GM12892 (cell line): Measurements from ENCODE around the gene DBR1.

Experiments used
- DNase-seq: peaks from one replicate; pipeline ENCODE4 v3.0.0; 2011; ENCODE audit not compliant: insufficient read length
- FAIRE-seq: peaks from 2 replicates; lab custom pipeline; 2011; peaks lifted over from hg19 to GRCh38; lab: Jason Lieb, UNC
- POLR2A ChIP-seq: IDR thresholded peaks from 2 replicates; pipeline ENCODE4 v1.6.1; 2011; ENCODE audit warnings: low read depth, low read length, control low read depth
- POLR2AphosphoS5 ChIP-seq: IDR thresholded peaks from 2 replicates; pipeline ENCODE4 v1.6.1; 2011; ENCODE audit warnings: low read depth, low read length, control low read depth
- TAF1 ChIP-seq: IDR thresholded peaks from 2 replicates; pipeline ENCODE4 v1.6.1; 2011; ENCODE audit warnings: low read depth, mild to moderate bottlenecking, control low read depth, low read length, borderline replicate concordance

Gene DBR1

GRCh38 chr3:138135146-138135832, 39.4 kb downstream of the DBR1 start:
- FAIRE-seq (no peak), DNase-seq (no peak)
- TF ChIP-seq TAF1 (no peak), POLR2AphosphoS5 (no peak), POLR2A (no peak)

GRCh38 chr3:138132239-138132638, 42.5 kb downstream of the DBR1 start, which contains the start of gene A4GNT:
TSS of gene A4GNT (minus strand) at chr3:138132390. CDS start at chr3:138131256, 1,134 bp downstream.
- no peak for FAIRE-seq
- no peak for DNase-seq
- TF ChIP-seq TAF1: no peak
- TF ChIP-seq POLR2A: no peak
- TF ChIP-seq POLR2AphosphoS5: no peak

GRCh38 chr3:138127636-138128365, 46.9 kb downstream of the DBR1 start:
- no peak for FAIRE-seq

GRCh38 chr3:138125548-138126221, 49.0 kb downstream of the DBR1 start:
- FAIRE-seq (no peak), DNase-seq (no peak)
- TF ChIP-seq TAF1 (no peak), POLR2AphosphoS5 (no peak), POLR2A (no peak)

More at GRCh38 chr3:138127636-138128365, 46.9 kb downstream of the DBR1 start:
- TF ChIP-seq TAF1 (no peak), POLR2A (no peak), POLR2AphosphoS5 (no peak)
- no peak for DNase-seq

- FAIRE-seq: no peak
- DNase-seq: no peak
- no peak for TF ChIP-seq POLR2A
- no peak for TF ChIP-seq POLR2AphosphoS5
- no peak for TF ChIP-seq TAF1
These were observed 49.9 kb downstream of the DBR1 start for GRCh38 chr3:138124706-138125355.

- TF ChIP-seq POLR2AphosphoS5: no peak
- no peak for TF ChIP-seq TAF1
- no peak for TF ChIP-seq POLR2A
- DNase-seq (no peak), FAIRE-seq (no peak)
These were observed 50.5 kb downstream of the DBR1 start for GRCh38 chr3:138124188-138124587.

GRCh38 chr3:138119423-138119766, 55.3 kb downstream of the DBR1 start:
- no peak for DNase-seq
- TF ChIP-seq POLR2A (no peak), TAF1 (no peak), POLR2AphosphoS5 (no peak)
- FAIRE-seq: no peak

GRCh38 chr3:138118612-138119422, 55.9 kb downstream of the DBR1 start:
- no peak for DNase-seq
- peak; percentile 67 for FAIRE-seq
- TF ChIP-seq TAF1 (no peak), POLR2A (no peak), POLR2AphosphoS5 (no peak)

GRCh38 chr3:138114988-138115971, 59.4 kb downstream of the DBR1 start, which contains the start of gene DZIP1L:
TSS of gene DZIP1L (minus strand) at chr3:138115608. CDS start at chr3:138103971, 11,637 bp downstream.
- DNase-seq (peak; percentile 46), FAIRE-seq (no peak)
- TF ChIP-seq POLR2AphosphoS5 (no peak), POLR2A (no peak), TAF1 (no peak)

GRCh38 chr3:138114431-138114918, 60.2 kb downstream of the DBR1 start:
- no peak for DNase-seq
- TF ChIP-seq TAF1: no peak
- TF ChIP-seq POLR2A: no peak
- TF ChIP-seq POLR2AphosphoS5: no peak
- FAIRE-seq: no peak
